ENCODE results near the gene TTC12. TPM values are rescaled to one million over a fixed set of nuclear protein-coding genes. Genes with fewer than 3 reads are reported as not detected.

Gene TTC12
- total RNA-seq, 1 donor from 2014 or later: 1.6 TPM

DNA sequence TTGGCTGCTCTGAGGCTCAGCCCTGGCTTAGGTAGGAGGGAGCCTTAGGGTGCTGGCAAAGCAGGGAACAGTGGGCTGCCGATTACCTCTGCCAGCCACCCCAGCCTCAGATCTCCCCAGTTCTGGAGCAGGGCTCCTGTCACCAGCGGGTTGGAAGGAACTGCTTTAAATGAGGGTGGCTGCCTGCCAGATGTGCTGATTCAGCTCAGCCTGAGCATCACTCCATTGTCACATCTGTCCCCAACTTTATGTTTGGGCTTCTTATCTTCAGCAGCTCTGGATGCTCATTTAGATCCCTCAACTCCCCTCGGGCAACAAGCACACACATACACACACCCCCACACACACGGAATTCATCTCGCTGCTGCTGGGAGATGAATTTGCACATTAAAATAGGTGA is 56.3 kb downstream of the TTC12 start:
- DNase-seq (ENCODE audit: low spot score in 2 of 2): no peak
- no peak for FAIRE-seq

DNA sequence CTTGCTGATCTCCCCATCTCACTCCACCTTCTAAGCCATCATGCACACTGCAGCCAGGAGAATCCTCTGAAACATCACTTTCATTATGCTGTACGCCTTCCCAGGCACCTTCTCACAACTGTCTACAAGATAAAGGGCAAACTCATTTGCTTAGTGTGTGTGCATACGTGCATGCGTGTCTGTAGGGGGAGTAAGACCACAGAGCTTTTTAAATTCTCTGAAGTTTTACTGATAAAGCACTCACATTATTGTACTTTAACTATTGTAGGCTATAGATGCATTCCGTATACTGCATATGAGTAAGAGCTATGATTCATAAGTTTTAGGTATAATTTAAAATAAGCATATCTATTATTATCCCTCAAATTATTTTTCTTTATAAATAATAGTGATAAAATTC is 57.9 kb downstream of the TTC12 start:
- no peak for FAIRE-seq
- DNase-seq (ENCODE audit: low spot score in 2 of 2): no peak

DNA sequence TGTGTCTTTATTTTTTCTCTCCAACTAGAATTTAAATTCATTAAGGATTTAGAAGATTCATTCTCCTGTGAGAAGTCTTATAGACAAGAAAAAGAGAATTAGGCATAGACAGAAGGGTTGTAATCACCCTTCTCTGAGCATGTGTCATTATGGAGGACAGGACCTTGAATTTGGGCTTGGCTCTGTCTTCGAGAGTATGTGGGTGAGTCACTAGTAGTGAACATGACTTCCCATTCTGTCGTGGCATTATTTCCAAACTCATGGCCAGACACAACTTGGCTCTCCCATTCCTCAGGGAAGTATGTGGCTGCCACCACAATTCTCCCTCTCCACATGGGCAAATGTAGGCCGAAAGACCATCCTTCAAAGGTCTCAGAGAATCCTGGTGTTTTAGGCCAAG is 58.9 kb downstream of the TTC12 start:
- no peak for FAIRE-seq
- DNase-seq (ENCODE audit: low spot score in 2 of 2): no peak

DNA sequence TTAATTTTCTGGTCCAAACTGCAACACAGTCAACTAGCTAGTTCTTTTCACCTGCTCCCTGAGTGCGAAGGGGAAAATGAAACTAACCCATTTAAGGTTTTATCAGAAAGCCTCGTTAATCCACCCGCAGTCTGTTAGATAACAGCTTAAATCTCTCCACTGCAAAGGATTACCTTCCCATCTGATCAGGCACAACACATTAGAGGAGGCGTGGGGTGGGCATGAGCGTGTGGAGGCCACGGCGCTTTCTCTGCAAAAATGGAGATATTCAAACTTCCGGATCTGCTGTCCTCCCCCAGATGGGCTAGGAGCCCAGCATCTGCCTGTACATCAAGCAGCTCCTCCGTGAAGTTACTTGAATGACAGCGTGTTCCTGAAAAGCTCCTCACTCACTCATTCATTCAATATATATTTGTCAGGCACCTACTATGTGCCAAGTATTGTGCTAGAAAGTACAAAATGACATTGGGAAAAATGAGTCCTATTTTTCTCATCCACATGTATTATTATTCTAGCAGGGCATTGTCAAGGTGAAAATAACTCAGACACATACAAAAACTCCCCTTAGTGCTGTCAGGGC is 59.7 kb downstream of the TTC12 start:
- no peak for FAIRE-seq

DNA sequence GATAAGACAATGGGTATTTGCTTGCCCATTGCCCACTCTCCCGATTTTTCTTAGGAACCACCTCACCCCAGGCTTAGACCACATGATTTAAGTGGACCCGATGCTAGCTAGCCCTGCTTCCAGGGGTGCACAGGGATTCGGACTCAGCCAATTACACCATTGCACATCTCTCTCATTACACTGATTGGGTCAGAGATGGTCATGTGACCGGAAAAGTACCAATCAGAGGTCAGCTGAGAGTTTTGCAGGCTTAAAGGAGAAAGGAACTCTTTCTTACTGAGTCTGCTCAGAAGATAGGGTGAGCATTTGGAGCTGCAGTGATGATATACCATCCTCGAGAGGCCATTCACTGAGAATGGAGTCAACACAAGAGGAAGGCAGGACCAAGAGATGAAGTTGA is 61.0 kb downstream of the TTC12 start:
- DNase-seq (ENCODE audit: low spot score in 2 of 2) (no peak), FAIRE-seq (no peak)

More for the DNA sequence above, 59.7 kb downstream of the TTC12 start:
- DNase-seq (ENCODE audit: low spot score in 2 of 2): no peak

DNA sequence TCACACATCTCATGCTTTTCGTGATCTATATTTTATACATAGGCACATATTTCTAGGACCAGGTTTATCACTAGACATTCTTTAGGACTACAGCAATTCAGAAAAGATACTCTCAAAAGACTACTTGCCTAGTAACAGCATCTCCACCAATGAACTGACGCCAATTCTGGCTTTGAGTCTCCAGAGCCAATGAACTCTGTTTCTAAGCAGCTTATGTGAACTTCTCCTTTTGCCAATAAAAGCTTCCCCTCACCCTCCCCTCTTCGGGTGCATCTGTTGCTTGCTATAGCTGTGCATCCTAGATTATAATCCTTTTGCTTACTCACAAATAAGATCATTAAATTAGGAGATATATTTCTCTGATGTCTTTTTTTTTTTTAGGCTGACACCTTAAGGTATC is 61.8 kb downstream of the TTC12 start:
- DNase-seq (ENCODE audit: low spot score in 2 of 2) (no peak), FAIRE-seq (no peak)

DNA sequence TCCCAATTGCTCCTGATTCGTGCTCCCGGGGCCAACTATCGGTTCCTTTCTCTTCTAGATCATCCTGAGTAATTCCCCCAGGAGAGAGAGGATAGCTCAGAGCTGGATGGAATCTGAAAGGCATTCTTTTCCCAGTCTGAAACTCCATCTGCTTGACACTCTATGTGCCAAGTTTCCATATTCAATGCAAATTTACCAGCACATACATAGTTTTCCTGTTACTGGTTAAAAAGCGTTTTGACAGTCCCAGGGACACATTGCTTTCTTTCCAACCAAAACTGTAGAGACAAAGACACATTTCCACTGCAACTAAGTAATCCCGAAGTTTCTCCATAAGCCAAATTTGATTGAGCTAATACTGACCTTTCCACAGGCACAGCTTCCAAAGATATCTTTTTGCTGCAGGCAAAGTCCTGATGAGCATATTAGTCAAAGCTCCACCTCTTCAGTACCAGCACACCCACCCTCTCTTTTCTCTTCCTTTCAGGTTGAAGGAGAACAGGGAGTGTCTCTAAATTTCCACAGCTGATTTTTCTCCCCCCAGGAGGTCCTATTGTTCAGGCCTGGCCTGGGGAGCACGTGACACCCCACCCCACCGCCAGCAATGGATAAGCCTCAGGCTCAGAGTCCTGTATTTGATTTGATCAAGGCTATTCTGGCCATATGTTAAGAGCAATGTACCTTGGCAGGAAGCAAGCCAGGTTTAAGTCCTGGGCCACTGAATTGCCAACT is 63.5 kb downstream of the TTC12 start:
- FAIRE-seq: no peak
- no peak for DNase-seq (ENCODE audit: low spot score in 2 of 2)

DNA sequence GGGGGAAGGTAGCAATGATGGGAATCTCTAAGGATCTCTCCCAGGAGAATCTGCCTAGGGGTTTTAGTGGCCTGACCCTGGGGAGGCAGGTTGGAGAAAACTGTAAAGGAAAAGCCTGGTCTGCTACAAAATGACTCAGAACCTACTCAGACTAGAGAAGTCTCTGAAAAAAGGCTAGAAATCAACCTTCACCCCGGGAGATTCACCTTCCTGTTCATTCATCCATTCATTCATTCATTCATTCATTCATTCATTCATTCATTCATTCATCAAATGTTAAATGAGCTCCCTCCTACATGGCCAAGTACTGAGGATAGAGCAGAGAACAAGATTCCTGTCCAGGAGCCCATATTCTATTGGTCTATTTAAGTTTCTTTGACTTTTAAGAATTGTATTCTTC is 64.3 kb downstream of the TTC12 start:
- FAIRE-seq: no peak
- no peak for DNase-seq (ENCODE audit: low spot score in 2 of 2)

DNA sequence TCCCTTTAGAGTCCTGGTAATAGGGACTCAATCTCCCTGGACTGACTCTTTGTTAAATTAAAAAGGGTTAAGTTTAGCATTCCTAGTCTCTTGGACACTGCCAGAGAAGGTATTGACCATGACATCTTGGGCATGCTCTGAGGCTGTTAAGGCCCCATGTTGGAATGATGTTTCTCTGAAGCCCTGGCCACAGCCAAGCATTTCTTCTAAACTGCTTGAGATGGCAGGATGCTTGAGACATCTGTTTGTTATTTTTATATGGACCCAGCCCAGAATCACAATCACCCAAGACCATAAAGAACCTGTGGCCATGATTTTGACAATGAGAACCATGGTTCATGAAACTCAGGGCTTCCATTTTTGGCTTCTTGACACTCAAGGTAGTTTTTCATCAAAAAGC is 67.7 kb downstream of the TTC12 start:
- DNase-seq (ENCODE audit: low spot score in 2 of 2): no peak
- no peak for FAIRE-seq

DNA sequence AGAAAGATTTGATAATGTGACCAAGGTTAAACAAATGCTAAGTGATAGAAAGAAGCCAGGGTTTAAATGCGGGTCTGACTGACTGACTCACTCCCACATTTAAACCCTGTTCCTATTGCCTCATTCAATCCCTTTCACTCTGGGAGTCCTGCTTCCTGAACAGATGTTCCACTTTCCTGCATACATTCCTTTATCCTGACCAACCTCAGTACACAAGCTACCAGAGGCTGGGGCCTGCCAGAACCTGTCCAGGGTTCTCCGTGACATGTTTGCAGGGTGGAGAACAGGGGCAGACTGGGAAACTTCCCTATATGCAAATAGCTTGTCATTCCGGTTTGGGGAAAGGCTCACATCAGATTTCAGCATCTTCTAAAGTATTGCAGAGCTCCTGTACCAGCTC is 70.2 kb downstream of the TTC12 start:
- DNase-seq (ENCODE audit: low spot score in 2 of 2) (no peak), FAIRE-seq (no peak)

DNA sequence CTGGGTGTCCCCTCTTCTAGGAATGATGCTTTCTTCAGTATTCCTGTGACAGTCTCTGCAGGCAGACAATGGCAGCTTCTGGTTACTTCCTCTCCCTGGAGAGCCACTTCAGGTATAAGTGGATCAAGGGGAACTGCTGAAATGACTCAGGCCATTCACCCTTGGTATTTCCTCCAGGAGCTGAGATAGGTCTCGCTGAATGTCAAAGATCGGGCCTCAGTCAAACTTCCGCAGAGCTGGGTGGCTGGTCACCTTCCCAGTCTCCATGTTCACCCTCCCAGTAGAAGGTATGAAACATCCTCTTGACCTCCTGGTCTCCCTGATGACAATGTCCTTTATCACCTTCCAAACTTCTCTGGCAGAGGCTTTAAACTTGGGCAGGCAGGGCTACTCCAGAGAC is 71.4 kb downstream of the TTC12 start:
- DNase-seq (ENCODE audit: low spot score in 2 of 2): no peak
- no peak for FAIRE-seq

DNA sequence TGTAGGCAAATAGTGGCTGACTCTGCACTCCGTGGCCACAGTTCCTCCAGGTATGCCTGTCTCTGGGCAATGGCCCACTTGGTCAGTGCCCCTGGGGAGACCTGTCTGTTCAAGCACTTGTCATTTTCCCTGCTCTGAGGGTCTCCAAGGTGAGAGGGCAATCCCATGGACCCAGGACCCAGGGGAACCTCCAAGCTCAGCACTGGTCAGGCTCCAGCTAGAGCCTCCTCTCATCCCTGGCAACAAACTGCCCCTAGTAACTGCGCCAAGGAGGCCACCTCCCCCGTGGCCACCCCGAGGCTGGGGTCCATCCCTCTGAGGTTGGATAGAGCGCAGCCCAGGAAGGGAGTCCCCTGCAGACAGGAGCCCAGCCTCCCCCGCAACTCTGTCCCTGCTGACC is 72.5 kb downstream of the TTC12 start:
- no peak for DNase-seq (ENCODE audit: low spot score in 2 of 2)
- FAIRE-seq: no peak

DNA sequence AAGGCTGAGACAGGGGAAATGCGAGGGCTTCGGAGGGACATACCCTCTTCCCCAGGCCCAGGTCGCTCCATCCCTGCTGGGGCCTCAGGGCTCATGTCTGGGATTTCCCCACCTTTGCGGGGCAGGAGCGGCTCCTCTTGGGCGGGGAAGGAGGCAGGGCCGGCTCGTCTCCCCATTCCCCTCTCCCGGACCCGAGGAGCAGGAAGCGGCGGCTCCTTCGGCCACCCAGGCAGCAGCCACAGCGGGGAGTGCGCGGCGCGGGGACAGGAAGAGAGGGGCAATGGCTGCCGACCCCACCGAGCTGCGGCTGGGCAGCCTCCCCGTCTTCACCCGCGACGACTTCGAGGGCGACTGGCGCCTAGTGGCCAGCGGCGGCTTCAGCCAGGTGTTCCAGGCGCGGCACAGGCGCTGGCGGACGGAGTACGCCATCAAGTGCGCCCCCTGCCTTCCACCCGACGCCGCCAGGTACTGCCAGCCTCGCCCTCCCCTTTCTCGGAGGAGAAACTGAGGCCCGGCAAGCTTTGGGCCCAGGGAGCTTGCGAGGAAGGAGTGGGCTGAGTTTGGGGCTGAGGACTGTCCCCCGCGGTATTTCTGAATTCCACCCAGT is 73.3 kb downstream of the TTC12 start, which contains the start of gene ANKK1:
TSS of gene ANKK1 (plus strand) at position 175 of the 607 bp plus-strand sequence. CDS start at position 281, 106 bp downstream.
- FAIRE-seq: no peak
- no peak for DNase-seq (ENCODE audit: low spot score in 2 of 2)

DNA sequence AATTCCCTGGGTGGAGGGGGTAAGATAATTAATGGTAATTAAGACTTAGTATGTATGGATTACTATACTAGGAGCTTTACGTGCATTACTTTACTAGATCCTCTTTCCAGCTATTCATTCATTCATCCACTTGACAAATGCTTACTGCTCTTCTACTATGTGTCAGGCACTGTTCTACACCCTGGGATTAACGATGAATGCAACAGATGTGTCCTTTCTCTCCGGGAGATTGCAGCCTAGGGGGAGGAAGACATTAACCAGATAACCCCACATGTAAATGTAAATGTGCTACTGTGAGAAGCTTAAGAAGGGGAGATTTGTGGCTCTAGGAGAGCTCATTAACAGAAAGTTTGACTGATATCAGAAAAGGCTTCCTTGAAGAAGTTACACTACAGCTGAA is 74.9 kb downstream of the TTC12 start:
- FAIRE-seq (no peak), DNase-seq (ENCODE audit: low spot score in 2 of 2) (no peak)

DNA sequence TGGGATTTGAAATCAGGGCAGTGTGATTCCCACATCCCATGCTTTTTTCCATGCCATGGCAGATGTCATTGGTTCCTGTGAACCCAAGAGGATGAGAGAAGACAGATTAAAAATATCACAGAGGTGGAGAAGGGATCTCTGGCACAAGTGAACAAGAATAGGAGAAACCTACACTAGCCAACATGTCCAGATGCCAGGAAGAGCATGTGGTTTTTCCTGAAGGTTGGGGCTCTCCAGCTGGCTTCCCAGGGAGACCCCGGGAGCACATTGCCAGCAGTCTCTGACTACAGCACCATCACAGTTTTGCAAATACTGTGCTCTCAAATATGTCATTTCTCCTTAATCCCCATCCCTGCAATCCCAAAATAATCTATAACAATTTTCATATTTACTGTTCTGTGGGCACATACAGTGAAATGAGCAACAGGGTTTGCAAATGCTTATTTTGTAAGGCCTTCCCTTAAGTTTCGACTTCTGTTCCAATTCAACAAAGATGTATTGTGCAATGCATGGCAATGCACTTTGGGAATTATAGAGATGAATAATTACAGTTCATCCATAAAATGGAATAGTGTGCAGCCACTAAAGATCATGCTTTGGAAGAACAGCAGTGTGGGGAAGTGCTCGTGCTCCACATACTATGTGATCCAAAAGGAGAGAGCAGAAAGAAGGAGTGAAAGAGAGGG is 78.0 kb downstream of the TTC12 start:
- FAIRE-seq: no peak
- DNase-seq (ENCODE audit: low spot score in 2 of 2): no peak

DNA sequence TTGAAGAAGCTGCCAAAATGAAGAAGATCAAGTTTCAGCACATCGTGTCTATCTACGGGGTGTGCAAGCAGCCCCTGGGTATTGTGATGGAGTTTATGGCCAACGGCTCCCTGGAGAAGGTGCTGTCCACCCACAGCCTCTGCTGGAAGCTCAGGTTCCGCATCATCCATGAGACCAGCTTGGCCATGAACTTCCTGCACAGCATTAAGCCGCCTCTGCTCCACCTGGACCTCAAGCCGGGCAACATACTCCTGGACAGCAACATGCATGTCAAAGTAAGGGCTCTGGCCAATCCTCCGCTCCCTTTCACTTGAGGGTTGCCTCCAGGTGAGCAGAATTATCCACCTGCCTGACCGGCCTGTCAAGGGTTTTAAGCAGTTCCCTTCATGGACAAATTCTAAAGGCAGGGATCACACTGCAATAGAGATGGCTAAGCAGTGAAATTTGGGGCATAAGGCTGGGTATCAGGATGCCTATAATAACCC is 79.2 kb downstream of the TTC12 start:
- DNase-seq (ENCODE audit: low spot score in 2 of 2) (no peak), FAIRE-seq (no peak)

DNA sequence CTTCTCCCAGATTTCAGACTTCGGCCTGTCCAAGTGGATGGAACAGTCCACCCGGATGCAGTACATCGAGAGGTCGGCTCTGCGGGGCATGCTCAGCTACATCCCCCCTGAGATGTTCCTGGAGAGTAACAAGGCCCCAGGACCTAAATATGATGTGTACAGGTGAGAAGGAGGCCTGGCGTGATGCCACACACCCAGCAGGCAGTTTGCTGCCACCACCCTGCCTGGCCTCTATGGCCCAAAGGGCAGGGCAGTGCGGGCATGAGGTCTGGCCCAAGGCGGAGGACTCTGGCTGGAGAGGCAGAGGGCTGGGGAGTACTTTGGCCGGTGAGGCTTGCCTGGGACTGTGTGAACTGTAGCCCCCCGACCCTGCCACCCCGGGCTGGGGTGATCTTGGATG is 80.5 kb downstream of the TTC12 start:
- no peak for DNase-seq (ENCODE audit: low spot score in 2 of 2)
- FAIRE-seq: no peak

DNA sequence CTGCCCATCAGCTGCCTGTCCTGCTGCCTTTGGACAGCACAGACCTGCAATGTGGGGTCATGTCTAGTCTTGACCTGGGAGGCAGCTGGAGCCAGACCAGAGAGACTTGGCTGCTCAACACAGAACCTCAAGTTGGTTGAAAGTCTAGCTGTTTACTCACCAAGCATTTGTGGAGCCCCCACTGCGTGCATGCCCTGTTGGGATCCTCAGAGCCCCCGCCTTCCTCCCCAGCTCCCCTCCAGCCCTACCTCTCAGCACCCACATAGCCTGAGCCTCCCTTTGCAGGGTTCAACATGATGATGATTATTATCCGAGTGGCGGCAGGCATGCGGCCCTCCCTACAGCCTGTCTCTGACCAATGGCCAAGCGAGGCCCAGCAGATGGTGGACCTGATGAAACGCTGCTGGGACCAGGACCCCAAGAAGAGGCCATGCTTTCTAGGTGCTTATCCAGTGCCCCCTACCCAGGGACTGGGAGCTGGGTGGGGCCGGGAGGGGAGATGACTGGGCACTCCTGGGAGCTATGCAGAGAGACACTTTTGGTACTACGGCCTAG is 81.5 kb downstream of the TTC12 start:
- DNase-seq (ENCODE audit: low spot score in 2 of 2) (no peak), FAIRE-seq (no peak)

DNA sequence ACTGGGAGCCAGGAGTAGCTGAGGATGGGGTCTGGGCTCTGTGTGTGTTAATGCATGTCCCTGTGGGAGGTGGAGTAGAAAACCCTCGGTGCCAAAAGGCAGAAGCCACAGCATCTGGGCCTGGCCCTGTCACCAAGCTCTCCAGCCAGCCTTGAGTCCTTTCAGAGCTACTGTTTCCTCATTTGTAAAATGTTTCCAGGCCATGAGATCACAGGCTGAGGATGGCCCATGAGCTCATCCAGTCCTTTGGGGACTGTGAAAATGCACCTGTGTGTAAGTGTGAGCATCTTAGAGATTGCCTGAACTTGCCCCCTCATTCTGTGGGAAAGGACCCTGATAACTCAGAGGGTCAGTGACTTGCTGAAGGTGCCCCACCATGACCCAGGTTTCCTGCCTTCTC is 82.3 kb downstream of the TTC12 start:
- FAIRE-seq (no peak), DNase-seq (ENCODE audit: low spot score in 2 of 2) (no peak)

DNA sequence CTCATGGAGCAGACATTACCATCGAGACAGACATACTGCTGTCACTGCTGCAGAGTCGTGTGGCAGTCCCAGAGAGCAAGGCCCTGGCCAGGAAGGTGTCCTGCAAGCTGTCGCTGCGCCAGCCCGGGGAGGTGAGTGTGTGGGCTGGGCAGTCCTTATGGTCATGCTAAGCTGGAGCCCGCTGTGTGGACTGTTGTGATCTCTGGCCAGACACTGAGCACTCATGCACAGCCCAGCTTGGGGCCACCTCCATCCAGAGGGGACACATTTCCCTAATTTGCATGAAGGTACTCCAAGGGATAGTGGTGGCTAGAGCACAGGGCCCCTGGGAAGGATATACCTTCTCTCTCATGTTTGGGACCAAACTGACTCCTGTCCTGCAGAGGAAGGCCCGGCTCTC is 82.8 kb downstream of the TTC12 start:
- DNase-seq (ENCODE audit: low spot score in 2 of 2): no peak

DNA sequence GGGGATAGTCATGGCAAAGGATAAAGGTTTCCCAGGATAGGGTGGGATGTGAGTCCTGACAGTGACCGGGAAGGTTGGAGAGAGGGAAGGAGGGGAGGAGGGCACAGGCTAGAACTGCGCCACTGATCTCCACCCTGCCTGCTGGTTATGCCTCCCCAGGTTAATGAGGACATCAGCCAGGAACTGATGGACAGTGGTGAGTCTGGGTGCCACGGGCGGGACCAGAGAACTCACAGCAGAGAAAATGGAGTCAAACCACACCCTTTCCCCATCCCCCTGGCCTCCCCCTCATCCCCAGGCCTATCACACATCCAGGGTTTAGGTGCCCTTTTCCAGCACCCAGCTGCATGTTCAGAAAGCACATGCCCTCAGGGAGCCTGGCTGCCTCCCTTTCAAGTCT is 83.4 kb downstream of the TTC12 start:
- DNase-seq (ENCODE audit: low spot score in 2 of 2) (no peak), FAIRE-seq (no peak)

More for the DNA sequence above, 82.8 kb downstream of the TTC12 start:
- no peak for FAIRE-seq

All from frontal cortex (tissue), 4 donors.